SKM-1 (cell line): ENCODE measurements around the gene CTBP1.

Experiments used
- DNase-seq: peaks from one replicate; lab custom pipeline; 2025; ENCODE audit not compliant: unreplicated experiment; lab: John Stamatoyannopoulos, UW

CTBP1 gene

DNA sequence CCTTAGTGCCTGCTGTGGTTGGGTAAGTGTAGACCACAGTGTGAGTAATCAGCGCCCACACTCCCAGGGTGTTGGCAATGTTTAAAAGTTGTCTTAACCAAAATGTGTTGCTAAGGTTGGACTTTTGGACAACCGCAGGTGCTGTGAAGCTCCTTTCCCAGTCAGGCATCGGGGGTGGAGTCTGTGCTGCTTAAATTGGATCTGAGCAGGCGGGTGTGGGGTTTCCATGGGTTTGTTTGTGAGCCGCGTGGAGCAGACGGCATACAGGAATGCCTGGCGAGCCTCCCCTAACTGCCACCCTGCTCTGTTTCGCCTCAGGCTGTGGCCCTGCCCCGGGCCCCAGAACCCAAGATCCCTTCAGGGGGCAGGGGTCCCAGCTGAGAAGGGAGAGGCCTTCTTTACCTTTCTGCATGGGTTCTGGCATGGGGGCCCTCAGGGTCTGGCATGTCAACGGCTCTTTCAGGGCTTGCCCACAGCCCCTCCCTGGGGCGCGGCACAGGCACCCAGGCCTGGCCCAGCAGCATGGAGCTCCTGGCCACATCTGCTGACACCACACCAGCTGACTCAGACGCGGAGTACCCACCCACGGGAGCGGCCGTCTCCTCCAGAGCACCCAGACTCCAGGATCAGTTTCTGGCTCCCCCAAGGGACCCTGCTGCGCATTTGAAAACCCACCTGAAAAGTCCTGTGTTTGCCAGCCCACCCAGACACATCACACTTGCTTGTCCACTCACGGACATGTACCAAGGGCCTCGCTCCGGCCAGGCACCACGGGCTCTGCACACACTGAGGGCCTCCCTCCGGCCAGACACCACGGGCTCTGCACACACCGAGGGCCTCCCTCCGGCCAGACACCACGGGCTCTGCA, 71.4 kb downstream of the CTBP1 start:
- no peak for DNase-seq

DNA sequence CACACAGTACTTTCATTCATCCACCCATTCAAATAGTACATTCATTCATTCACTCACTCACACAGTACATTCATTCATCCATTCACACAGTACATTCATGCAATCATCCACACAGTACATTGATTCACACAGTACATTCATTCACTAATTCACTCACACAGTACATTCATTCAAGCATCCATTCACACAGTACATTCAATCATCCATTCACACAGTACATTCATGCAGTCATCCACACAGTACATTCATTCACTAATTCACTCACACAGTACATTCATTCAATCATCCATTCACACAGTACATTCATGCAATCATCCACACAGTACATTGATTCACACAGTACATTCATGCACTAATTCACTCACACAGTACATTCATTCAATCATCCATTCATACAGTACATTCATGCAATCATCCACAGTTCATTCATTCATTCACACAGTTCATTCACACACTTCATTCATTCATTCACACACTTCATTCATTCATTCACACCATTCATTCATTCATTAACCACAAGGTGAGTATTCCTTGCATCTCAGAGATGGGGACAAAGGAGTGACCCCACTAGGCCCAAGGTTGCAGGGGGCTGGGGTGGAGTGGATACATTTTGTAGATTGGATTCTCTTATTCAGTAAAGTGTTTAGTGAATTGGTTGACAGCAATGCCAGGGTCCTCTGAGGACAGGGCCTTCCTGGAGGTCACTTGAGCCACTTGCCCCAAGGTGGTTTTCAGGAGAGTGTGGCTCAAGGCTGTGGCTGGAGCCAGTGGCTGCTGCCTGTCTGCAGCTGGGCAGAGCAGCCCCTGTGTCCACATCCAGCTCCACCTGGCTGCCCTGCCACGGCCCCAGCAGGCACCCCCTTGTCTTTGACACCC, 72.3 kb downstream of the CTBP1 start:
- no peak for DNase-seq

DNA sequence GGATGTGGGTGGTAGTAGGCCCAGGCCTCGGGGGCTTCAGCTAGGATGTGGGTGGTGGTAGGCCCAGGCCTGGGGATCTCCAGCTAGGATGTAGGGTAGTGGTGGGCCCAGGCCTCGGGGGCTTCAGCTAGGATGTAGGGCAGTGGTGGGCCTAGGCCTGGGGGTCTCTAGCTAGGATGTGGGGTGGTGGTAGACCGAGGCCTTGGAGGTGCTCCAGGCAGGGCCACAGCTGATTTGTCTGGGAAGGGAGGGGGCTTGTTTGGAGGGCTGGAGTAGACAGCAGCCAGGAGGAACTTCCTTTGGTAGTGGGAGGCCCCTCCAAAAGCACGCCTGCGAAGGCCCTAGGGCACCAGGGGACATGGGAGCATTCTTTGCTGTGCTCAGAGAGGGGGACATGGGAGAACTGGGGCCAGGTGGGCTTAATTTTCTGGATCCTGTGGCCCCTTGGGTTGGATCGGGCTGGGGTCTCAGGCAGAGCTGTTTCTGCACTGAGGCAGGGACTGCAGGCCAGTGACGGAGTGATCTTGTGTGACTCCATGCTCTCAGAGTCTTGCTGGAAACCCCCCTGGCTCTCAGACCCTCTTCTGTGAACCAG, 73.2 kb downstream of the CTBP1 start:
- no peak for DNase-seq

DNA sequence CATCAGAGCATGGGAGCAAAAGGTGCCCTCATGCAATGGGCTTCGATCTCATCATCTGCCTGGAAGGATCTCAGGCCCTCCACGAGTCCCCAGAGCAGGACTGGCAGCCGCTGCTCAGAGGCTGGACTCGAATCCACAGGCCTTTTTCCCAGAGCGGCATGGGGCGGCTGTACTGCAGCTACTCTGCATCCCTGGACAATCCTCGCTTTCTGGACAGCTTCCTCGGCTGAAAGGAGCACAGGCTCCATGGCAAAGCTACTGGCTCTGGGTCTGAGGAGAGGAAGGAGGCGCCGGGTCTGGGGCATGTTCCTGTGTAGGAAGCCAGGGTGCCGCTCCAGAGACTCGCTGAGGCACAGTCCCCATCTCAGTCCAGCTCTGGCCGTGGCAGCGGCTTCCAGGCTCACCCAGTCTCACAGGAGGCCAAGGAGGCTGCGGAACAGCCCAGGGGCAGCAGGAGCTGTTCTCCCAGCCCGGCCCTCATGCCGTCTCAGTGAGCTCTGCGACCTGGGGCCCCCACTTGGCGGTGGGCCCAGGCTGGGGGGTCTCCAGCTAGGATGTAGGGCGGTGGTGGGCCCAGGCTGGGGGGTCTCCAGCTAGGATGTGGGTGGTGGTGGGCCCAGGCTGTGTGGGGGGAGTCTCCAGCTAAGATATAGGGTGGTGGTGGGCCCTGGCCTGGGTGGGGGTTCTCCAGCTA, 73.8 kb downstream of the CTBP1 start:
- DNase-seq, result no peak

DNA sequence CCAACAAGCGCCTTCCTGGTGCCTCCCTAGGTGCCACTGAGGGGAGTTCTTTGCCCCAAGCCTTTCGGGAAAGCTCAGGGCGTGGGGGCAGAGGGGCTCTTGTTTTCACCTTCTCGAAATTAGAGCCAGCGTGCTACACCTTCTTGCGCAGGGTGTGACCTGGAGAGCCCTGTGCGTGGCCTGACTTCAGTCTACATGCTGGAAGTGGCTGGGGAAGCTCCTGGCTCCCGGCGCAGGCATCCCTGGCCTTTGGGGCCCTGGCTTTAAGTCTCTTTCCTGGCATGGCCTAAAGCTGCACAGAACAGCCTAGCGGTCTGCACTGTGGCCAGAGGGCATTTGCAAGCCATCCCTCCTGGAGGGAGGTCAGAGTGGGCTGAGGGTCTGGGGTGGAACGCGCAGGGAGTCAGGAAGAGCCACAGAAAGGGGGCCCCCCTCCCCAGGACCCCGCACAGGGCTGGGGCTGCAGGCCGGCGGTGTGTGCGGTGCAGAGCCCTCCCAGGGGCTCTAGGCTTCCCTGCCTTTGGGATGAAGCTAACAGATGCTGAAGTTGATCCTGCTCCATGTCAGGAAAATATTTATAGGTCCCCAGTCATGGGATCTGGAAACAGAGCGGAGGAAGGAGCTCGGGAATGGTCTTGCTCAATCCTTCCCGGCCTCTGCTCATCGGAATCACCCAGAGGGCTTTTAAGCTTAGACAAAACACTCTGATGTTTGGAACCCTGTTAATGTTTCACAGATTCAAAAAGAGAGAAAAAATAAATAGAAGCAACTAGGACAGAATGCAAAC, 75.8 kb downstream of the CTBP1 start:
- no peak for DNase-seq

DNA sequence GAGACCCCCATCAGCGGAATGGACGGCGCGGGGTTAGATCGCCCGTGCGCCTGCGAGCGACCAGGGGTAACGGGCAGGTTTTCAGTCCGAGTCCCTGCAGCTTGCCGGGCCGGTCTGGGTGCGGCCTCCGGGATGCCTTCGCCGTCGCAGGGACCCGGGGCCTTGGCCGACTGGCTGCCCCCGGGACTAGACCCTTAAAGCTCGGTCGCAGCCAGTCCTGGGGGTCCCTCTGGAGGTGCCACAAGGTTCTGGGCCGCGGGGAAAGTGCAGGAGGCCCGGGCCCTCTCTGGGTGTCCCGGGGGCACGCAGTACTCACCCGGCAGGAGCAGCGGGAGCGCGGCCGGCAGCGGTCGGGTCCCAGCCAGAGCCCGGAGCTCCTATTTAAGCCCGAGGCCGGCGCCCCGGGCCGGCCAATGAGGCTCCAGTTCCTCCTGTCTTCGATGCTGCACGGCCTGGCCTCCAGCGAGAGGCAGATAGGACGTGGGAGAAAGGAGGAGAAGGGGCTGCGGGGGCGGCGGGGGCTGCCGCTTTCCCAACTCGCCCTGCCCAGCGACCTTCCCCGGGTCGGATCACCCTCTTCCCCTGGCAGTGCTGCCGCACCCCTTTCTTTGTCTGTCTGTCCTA, 76.6 kb downstream of the CTBP1 start, which contains the start of gene SPON2:
SPON2 (minus strand) TSS at position 356 of the 624 bp plus-strand sequence.
- DNase-seq, result no peak

DNA sequence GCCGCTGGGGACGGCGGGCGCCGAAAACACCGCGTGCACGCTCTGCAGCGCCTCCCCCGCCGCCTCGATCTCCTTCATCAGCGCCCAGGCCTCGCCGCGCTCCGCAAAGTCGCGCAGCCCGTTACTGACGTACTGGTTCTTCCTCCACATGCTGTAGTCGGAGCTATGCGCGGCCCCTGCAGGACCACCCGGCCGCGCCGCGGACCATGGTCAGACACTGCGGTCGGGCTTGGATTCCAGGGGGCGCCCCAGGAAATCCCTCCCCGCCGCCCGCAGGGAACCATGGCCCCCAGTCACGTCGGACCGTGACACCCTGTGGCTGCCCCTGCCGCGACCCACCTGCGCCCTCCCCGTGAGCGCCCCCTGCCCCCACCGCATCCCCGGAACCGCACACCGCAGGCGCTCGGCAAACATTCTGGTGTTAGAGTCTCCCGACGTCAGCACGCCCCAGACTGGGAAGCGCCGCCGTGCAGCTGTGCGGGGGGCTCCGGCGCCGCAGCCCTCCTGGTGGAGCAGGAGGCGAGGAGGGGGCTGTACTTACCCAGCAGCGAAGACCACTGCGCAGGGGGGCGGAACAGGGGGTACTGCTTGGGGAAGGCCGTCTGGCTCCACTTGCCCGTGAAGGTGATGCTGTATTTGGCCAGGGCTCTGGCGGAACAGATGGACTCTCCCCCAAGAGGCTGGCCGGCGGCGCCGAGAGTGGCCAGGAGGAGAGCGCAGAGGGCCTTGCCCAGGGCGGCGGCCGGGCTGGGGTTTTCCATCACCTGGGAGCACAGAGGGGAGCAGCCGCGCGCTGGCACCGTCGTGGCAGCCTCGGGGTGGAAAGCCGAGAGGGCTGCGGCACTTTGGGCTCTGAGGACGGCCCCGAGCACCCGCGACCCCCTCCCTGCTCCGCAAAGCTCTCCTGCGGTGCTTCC, 77.4 kb downstream of the CTBP1 start:
- DNase-seq, result no peak

DNA sequence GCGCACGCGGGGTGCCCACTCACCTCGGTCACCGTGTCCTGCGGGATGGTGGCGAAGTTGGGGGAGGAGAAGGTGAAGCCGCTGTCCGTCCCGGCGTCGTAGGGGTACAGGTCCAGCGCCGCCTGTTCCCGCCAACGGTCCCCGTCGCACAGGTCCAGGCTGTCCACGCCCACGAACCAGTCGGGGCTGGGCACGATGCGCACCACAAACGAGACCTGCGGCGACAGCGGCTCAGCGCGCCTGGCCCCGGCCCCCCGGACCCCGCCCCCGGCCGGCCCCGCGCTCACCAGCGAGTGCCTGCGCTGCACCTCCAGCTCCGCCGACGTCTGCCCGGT, 78.0 kb downstream of the CTBP1 start:
- no peak for DNase-seq

DNA sequence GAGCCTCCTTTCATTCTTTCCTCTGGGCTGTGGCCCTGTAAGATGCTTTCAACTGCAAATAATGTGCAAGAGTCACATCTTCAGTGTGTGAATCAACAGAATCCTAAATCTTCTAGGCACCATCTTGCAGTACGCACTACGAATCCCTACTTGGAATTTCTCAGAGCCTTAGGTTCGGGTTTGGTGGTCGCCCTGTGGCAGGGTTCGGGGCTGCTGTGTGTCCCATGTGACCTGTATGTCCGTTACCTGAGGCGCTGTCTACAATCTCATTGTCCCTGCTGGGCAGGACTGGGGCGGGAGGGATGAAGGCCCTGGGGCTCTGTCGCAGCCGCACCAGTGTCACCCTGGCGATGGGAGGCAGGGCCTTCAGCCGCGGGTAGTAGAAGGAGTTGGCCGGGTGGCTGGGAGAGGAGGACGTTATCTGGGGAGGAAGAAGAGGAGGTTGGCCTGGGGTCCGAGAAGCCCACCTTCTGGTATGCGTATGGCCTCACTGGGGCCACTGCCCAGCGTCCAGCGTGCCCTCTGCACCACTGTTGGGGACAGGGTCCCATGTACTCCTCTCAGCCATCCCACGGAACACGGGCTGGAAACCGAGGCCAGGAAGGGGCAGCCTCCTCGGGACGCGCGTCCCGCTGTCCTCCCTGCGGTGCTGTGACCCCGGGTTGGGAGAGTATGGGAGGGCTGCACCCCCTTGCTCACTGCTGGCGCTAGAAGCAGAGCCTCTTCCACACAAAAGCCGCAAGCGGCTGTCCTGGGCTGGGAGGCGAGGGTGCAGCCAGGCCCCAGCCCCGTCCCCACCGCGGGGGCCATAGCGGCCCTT, 78.6 kb downstream of the CTBP1 start:
- no peak for DNase-seq

DNA sequence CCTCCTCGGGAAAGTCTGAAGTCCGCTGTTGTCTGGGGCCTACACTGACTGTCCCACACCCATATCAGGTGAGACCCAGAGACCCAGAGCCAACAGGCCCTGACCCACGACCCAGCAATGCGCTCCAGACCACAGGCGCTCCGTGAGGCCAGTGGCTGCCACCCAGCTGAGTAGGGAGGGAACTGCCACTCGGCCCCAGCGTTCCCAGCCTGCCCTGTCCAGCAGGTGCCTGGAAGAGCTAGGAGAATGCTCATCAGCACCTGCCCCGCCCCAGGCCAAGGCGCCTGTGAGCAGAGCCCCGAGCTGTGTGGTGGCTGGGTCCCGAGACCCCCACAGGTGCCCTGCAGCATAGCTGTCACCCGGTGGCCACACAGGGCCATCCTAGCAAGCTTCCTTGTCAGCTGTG, 79.2 kb downstream of the CTBP1 start:
- DNase-seq, result no peak

DNA sequence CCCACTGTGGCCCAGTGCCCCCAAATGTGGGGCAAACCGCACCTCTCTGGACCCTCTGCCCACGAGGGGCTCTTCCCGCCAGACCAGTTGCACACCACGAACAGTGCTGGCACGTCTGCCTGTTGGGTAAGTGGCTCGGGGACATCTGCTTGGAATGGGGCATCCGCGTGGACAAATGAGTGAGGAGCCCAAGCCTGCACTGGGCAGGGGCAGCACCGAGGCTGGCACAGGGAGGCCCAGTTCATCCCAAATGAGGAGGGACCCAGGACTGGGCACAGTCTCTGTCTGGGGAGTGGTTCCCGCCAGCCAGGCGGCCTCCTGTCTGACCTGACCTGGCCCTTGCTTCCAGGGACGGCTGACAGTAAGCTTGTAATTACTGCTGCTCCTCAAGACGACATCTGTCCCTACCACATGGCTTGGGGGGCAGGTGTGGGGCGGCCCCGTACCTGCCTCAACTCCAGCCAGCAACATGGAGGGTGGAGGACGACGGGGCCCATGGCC, 79.7 kb downstream of the CTBP1 start:
- DNase-seq, result no peak

DNA sequence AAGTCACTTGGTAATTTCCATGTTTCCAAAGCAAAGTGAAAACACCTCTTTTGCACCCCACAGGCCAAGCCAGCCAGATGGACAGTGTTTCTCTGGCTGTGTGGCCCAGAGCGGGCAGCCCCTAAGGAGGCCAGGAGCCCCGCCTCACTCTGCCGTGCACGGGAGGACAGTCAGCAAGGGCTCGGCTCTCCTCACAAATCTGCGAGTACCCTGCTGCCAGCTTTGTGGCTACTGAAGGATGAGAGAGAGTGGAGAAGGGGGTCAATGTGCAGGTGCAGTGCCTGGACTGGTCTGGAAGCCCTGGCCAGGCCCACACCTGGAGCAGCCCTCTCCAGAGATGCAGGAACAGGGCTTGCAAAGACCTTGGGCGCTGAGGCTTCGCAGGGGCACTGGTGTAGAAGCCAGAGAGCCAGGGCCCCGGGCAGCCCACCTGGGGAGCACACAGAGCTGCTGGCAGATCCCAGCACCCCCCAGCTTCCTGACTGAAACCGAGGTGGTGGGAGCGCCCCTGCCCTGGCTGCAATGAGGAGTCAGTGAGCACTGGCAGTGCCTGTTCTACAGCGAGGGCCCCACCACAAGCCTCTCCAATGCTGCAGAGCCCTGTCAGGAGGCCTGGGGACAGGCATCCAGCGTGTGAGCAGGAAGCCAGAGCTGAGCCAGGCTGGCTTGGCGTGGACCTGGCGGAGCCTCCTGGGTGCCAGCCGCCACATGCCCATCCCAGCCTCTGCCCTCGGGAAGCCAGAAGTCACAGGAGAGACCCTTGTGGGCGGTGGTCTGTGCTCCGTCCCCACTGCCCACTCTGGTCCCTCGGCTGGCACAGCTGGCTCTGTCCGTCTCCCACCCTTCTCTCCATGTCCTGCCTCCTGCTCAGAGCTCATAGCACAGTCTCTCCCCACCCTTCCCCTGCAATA, 80.5 kb downstream of the CTBP1 start:
- no peak for DNase-seq

DNA sequence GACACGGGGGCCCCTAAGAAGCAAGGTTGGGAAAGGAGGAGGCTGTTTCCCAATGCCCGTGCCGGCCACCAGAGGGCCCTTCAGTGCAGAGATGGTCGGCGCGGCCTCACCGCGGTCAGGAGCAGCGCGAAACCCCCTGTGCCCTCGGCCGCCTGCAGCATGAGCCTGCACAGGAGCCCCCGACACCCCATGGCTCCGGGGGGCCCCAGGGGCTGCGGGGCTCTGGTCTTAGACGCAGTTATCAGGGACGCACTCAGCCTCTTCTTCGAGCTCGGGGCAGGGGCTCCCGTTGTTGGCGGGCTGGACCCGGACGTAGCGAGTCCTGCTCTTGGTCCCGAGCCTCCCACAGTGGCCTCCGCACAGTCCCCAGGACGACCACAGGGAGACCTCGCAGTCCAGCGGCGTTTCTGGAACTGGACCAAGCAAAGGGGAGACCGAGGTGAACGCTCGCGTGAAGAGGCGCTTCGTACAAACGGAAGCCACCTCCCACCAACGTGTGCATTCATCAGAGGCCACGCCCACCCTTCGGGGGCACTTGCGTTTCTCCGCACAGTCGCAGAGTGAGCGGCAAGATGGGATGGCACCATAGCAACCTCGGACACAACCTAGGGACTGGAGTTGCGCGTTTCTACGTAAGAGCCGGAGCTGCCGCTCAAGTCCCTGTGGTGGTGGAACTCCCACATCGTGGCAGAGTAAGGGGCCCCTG, 81.5 kb downstream of the CTBP1 start:
- peak; percentile 78 for DNase-seq

DNA sequence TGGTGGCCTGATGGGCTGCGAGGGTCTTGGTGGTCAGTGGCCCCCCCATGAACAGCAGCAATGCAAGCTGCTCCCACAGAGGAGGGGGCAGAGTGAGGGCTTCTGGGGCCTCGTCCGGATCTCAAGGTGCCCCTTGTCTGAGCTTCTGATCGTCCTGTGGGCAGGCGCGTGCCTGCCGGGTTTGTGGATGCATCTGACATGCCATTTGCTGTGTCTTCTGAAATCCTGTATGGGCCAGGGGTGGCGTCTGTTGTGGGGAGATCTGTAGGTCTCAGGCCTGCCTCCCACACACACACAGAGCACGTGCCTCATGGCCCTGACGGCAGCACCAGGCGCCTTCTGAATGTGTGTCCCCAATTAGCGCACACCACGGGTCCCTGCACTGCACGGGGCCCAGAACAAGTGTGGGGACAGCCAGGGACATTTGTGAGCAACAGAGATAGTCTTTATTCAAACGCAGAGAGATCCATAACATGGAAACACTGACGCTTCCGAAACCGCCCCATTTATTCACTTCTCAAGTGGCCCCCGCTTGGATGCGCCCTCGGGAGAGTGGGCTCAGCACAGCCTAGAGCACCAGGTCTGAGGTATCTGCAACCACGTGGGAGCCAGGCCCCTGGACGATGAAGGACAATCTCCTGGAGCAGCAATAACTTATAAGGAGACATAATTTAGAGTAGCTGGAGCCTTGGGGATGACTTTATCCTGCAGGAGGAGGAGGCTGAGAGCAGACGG, 82.3 kb downstream of the CTBP1 start:
- no peak for DNase-seq

DNA sequence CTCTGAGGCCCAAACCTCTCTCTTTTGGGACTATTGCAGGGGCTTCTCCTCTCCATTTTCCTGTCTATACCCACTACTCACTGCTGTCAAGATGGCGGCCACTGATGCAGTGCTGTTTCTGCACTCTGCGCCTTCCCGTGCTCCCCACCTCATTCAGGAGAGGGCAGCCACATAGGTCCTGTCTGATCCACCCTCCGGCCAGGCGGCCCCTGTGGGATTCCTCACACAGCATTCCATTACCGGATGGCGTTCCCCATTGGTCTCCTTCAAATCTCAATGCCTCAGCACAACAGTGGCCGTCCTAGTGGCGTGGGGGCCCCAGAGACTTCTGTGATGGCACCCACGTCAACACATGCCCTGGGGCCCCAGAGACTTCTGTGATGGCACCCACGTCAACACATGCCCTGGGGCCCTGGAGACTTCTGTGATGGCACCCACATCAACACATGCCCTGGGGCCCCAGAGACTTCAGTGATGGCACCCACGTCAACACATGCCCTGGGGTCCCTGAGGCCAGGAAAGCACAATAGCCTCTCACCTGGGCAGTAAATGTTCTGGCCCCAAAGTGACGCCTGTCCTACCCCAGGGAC, 83.9 kb downstream of the CTBP1 start:
- DNase-seq, result no peak
